ENCODE measurements around the gene SMDT1. TPM values are rescaled to one million over a fixed set of nuclear protein-coding genes. Genes with fewer than 3 reads are reported as not detected.

The SMDT1 gene
- total RNA-seq, 1 donor from 2014 or later, result 67.9 TPM

DNA sequence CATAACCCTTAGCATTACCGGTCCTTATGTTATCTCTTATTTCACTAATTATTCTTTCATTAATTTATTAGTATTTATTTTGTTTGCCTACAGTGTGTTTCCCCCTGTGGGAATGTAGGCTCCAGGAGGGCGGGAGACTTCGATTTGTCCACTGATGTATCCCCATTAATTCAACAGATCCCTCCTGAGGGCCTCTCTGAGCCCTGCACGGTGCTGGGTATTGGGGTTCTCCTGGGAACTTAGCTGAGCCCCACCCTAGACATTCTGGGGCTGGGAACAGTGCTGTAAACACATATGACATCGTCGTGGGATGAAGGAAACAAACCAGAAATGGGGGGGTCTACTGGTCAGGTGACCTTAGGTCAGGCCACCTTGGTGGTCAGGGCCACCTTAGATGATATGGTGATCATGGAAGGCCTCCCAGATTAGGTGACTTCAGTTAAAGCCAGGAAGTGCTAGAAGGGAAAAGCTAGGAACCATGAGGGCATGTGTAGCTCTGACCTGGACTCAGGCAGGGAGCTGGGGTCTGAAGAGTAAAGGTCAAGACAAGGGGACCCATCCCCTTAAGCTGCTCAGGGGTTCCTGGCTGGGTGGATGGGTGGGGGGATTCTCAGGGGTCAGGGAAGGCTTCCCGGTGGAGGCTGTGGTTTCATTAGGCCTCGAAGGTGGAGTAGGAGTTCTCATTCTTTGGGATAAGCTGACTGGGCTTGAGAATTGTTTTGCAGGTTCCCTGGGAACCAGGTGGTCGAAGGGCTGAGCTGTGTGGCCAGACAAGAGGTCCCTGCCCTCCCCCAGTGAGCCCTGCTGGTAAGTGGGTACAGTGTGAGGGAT, 4.4 kb upstream of the SMDT1 start:
- TF ChIP-seq, protein P1, sequence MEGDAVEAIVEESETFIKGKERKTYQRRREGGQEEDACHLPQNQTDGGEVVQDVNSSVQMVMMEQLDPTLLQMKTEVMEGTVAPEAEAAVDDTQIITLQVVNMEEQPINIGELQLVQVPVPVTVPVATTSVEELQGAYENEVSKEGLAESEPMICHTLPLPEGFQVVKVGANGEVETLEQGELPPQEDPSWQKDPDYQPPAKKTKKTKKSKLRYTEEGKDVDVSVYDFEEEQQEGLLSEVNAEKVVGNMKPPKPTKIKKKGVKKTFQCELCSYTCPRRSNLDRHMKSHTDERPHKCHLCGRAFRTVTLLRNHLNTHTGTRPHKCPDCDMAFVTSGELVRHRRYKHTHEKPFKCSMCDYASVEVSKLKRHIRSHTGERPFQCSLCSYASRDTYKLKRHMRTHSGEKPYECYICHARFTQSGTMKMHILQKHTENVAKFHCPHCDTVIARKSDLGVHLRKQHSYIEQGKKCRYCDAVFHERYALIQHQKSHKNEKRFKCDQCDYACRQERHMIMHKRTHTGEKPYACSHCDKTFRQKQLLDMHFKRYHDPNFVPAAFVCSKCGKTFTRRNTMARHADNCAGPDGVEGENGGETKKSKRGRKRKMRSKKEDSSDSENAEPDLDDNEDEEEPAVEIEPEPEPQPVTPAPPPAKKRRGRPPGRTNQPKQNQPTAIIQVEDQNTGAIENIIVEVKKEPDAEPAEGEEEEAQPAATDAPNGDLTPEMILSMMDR (IDR thresholded peaks at IDR 0.05), result no peak
- H3K36me3 Mint-ChIP-seq (ENCODE audit: unreplicated experiment), result no peaks in the 10 kb centered on the region
- H3K4me1 Mint-ChIP-seq (ENCODE audit: unreplicated experiment), result peaks cover 22% of the 10 kb centered on the region
- H3K27ac Mint-ChIP-seq (ENCODE audit: unreplicated experiment), result no peak overlapping the region
- no peaks in the 10 kb centered on the region for H3K9me3 Mint-ChIP-seq (ENCODE audit: unreplicated experiment)
- H3K4me3 Mint-ChIP-seq (ENCODE audit: unreplicated experiment), result no peak overlapping the region
- H3K27me3 Mint-ChIP-seq (ENCODE audit: unreplicated experiment), result no peaks in the 10 kb centered on the region
- no peak for DNase-seq (ENCODE audit: extremely low spot score, unreplicated experiment)

DNA sequence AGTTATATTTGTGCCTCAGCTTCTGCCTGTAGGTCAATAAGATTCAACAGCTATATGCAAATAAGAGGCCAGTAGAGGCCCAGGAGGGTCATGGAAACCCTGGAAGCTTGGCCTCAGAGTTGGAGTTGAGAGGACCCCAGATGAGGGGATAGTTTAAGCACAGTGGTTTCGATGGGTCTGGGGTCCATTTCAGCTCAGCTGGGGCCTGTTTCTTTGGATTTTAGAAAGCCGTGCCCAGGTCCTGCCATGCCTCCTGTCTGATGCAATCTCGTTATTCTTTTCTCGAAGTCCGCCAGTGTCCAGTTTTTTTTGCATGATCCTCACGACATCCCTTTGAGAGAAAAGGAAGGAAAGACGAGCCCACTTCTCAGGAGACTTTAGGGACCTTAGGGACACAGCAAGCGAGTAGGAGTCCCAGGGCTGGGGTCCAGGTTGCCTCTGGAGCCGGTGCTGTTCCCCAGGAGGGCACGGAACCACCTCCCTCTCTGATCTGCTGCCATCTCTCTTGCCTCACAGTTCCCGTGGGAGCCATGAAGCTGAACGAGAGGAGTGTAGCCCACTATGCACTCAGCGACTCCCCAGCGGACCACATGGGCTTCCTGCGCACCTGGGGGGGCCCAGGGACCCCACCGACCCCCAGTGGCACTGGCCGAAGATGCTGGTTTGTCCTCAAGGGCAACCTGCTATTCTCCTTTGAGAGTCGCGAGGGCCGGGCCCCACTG, 2.6 kb upstream of the SMDT1 start:
- Mint-ChIP-seq H3K27ac (ENCODE audit: unreplicated experiment) (no peak overlapping the region), H3K4me3 (ENCODE audit: unreplicated experiment) (no peak overlapping the region), H3K9me3 (ENCODE audit: unreplicated experiment) (no peaks in the 10 kb centered on the region), H3K36me3 (ENCODE audit: unreplicated experiment) (no peaks in the 10 kb centered on the region), H3K4me1 (ENCODE audit: unreplicated experiment) (peaks cover 19% of the 10 kb centered on the region), H3K27me3 (ENCODE audit: unreplicated experiment) (no peaks in the 10 kb centered on the region)
- no peak for DNase-seq (ENCODE audit: extremely low spot score, unreplicated experiment)
- TF ChIP-seq, protein P1 (IDR thresholded peaks at IDR 0.05), result no peak

DNA sequence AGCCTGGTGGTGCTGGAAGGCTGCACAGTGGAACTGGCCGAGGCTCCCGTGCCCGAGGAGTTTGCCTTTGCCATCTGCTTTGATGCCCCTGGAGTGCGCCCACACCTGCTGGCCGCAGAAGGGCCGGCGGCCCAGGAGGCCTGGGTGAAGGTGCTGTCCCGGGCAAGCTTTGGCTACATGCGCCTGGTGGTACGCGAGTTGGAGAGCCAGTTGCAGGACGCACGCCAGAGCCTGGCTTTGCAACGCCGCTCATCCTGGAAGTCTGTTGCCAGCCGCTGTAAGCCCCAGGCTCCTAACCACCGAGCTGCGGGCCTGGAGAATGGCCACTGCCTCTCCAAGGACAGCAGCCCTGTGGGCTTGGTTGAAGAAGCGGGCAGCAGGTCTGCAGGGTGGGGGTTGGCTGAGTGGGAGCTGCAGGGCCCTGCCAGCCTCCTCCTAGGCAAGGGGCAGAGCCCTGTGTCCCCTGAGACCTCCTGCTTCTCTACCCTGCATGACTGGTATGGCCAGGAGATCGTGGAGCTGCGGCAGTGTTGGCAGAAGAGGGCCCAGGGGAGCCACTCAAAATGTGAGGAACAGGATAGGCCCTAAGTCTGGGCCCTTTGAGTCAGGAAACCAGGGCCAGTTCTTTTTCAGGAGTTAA, 1.9 kb upstream of the SMDT1 start:
- Mint-ChIP-seq H3K9me3 (ENCODE audit: unreplicated experiment) (no peaks in the 10 kb centered on the region), H3K27me3 (ENCODE audit: unreplicated experiment) (no peaks in the 10 kb centered on the region), H3K4me1 (ENCODE audit: unreplicated experiment) (peaks cover 20% of the 10 kb centered on the region), H3K4me3 (ENCODE audit: unreplicated experiment) (no peak overlapping the region), H3K27ac (ENCODE audit: unreplicated experiment) (no peak overlapping the region), H3K36me3 (ENCODE audit: unreplicated experiment) (peaks cover 3% of the 10 kb centered on the region)
- TF ChIP-seq, protein P1 (IDR thresholded peaks at IDR 0.05), result no peak
- no peak for DNase-seq (ENCODE audit: extremely low spot score, unreplicated experiment)

DNA sequence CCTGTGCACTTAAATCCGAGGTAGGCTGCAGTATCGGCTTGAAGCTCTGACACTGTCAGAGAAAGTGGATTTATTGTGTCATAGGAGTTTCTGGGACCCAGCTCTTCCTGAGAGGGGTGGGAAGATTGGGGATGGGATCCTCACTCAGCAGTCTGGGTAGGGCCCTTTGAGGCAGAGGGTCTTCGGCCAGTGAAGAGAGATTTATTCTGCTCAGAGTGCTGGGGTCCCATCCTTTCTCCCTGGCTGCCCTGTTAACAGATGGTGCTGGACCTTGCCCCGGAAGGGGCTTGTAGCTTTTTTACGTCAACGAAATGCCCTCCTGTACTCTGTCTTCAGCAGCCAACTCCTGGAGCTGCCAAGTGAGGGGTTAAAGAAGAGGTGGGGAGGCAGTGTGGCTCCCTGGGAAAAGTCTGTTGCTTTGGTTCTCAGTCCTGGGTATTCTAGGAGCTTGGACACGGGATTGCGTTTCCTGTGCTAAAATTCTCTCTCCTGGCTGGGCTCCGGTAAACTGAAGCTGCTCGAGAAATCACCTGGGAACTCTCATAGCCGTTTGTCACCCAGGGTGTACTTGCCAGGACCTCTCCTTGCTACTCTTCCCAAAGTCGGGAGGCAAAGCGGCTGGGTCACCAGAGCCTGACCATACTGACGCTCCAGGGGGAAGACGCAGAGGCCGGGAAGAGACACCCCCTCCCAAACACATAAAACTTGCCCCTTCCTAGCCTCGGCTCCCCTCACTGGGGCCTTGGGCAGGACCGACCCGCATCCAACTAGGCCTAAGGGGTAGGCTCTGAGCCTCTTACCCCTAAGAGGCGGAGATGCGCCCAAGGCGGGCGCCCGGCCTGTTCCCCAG, 806 bp upstream of the SMDT1 start:
- no peak for DNase-seq (ENCODE audit: extremely low spot score, unreplicated experiment)
- Mint-ChIP-seq H3K9me3 (ENCODE audit: unreplicated experiment) (no peaks in the 10 kb centered on the region), H3K27me3 (ENCODE audit: unreplicated experiment) (no peaks in the 10 kb centered on the region)

More for the DNA sequence above, 806 bp upstream of the SMDT1 start:
- Mint-ChIP-seq H3K27ac (ENCODE audit: unreplicated experiment) (peak overlapping the region; percentile 99), H3K36me3 (ENCODE audit: unreplicated experiment) (peaks cover 6% of the 10 kb centered on the region), H3K4me1 (ENCODE audit: unreplicated experiment) (peaks cover 23% of the 10 kb centered on the region), H3K4me3 (ENCODE audit: unreplicated experiment) (peak overlapping the region; percentile 83)
- TF ChIP-seq, protein P1 (IDR thresholded peaks at IDR 0.05), result no peak

Data from osteocyte (in vitro differentiated cells).